G401 (cell line): ENCODE results near the gene MRGPRX2. TPM values are rescaled to one million over a fixed set of nuclear protein-coding genes. Genes with fewer than 3 reads are reported as not detected.

Experiments
- DNase-seq: peaks from one replicate; pipeline ENCODE4 v3.0.0-alpha.2; 2015; ENCODE audit warnings: low spot score
- in situ Hi-C: cut with HindIII; loops from 2 replicates; pipeline ENCODE4 v1.10.0; 2016; ENCODE audit warnings: low sequenced_read_pairs, mixed read lengths
- total RNA-seq: library from RNA; depleted of rRNA; stranded (reverse); fragments of >200 nt; shearing (Covaris generic); gene quantifications from 2 replicates; pipeline ENCODE4 v1.2.3, GENCODE V29; 2014; rRNA removed

Gene MRGPRX2
- not detected in 2 replicates for total RNA-seq

DNA sequence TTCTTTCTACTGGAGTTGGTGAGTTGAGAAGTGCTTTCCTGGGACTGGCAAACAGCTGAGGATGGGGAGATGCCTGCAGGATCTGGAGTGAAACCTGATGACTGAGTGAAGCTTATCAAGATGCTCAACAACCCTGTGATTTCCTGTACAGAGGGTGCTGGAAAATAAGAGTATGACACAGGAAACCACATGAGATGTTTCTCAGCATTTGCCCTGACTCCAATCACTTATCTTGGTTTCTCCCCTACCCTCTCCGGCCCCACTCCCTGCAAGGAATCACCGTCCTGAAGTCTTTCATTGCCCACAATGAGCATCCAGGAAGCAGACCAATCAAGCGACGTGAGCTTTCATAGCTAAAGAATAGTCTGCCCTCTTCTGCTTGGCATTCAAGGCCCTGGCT lies at the start of gene MRGPRX2:
Gene MRGPRX2, minus strand, starts transcription at position 89 of the 400 bp plus-strand sequence. CDS start 4,315 bp downstream, outside the sequence.
- in situ Hi-C loops: no loop called here
- no peak for DNase-seq

DNA sequence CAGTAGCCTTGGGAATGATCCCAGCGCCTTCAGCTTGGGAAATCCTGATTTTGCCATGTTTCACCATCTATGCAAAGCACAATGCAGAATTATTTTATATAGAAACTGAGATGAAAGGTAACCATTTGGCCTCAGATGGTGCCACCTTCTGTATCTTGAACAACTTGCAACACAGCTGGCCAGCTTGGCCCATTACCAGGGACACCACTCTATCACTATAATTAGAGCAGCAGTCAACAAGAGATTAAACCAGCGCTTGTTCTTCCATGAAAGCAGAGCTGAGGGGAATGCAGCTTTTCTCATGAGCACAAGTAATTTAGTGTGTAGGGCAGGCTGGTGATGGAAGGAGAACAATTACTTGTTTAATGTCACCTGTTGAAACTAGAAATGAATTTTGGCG lies 49.8 kb upstream of the MRGPRX2 start:
- DNase-seq: no peak
- in situ Hi-C loops: no loop called here

DNA sequence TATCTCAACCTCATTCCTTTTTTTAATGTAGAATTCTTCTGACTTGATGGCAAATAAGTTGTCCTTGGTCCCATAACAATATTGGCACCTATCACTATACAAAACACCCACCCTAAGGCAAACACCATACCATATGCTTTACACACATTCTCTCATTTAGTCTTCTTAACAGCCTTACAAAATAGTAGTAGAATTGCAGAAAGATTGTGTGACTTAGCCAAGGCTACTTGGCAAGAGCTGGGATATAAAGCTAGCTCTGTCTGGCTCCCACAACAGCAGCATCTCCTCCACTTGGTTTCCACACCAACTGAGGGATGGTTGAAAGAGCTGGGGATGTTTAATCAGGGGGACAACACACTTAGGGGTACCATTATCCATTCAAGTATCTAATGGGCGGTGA lies 46.6 kb upstream of the MRGPRX2 start:
- in situ Hi-C loops: no loop called here
- no peak for DNase-seq

DNA sequence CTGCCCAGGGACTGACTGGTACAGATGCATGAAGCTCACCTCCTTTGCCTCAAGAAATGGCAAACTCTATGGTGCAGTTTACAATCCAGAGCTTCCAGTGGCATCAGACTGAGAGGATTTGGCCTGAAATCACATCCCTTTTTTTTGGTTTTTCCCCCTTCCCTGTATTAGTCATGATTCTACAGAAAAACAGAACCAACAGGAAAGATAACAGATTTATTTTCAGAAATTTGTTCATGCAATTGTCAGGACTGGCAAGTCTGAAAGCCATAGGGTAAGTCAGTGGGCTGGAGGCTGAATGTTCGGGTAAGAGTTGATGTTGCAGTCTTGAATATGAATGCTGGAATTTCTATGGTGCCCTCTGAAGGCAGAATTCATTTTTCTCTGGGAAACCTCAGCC lies 44.5 kb upstream of the MRGPRX2 start:
- no peak for DNase-seq
- in situ Hi-C loops: no loop called here

DNA sequence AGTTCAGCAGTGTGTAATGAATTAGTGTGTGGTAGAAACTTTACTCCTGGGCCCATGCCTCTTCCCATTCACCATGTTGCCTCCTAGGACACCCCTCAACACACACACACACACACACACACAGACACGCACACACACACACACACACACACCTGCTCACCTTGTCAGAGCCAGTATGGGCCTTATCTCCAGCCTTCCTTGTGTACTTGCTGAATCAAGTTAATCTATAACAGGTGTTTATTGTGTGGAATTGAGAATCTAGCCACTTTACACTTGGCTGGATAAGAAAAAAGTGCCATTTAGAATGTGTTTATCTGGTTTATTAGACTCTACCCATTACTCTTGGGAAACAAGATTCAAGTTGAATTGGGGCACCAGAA lies 42.0 kb upstream of the MRGPRX2 start:
- in situ Hi-C loops: no loop called here
- DNase-seq: no peak

DNA sequence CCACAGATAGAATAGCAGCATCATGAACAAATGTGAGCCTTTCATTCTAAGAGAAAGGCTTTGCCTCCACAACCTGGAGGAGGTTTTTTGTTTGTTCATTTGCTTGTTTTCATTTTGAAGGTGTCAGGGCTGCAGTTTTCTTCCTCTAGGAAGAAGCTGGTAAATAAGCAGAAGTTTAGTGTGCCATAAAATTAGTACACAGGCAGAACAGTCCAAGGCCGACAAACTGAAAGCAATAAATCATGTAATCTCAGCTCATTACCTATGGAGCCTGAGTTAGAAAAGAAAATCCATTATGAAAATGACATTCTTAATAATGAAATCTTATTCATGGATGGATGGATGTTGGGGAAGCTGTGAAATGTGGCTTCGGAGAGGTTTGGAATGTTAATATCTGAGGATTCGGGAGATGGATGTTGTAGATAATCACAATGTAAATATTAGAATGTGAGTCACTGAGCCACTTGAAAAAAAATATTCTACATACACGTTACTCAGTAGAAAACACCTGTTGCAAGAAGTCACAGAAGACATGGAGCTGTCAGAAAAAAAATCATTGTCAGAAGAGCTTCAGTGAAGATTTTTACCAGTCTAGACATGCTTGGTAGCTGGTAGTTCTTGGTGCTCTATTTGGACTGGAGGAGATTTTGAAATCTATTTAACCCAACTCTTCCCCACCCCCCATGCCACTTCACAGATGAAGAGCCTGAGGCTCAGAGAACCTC lies 41.4 kb upstream of the MRGPRX2 start:
- no peak for DNase-seq
- in situ Hi-C loops: no loop called here

DNA sequence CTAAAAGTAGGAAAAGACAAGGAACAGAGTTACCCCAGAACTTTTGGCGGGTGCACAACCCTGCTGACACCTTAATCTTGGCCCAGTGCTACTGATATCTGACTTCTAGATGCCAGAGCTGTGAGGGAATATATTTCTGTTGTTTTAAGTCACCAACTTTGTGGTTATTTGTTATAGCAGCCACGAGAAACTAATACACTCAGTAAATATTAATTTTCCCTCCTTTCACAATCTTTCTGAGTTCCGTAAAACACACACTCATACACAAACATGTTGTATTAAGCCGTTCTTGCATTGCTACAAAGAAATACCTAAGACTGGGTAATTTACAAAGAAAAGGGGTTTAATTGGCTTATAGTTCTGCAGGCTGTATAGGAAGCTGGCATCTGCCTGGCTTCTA lies 40.4 kb upstream of the MRGPRX2 start:
- in situ Hi-C loops: no loop called here
- DNase-seq: no peak

DNA sequence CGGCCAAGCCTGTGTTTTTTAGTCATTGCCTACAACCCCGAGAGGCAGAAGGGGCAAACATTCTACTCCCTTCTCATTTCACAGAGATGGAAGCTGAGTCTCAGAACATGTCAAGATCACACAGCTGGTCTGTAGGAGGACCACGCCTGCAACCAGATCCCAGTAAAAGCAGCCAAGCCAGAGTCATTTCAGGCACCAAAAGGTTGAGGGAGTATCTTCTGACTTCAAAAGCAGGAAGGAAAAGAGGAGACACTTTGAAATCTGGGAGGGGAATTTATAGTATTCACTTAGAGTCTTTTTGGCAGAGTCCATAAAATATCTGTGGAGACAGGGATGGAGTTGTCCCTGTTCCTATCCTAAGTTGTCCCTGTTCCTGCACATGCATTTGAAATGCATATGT lies 38.6 kb upstream of the MRGPRX2 start:
- in situ Hi-C loops: no loop called here
- DNase-seq: no peak

DNA sequence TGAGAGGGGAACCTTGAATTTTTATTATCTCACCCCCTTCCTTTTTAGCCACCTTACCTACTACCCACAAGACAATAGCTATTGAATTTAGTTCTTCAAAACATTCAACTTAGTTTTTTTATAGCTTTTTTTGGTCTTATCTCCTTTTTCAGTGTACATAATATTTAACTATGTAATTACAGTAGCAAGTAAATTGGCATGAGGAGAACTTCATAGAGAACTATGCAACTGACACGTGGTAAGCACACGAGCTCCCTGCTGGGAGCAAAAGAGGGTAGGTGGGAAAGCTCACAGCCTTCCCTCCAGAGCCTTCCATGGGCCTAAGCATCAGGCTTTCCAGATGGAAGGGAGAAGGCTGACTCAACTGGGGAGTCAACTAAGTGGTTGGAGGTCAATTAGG lies 34.3 kb upstream of the MRGPRX2 start:
- no peak for DNase-seq
- in situ Hi-C loops: no loop called here

DNA sequence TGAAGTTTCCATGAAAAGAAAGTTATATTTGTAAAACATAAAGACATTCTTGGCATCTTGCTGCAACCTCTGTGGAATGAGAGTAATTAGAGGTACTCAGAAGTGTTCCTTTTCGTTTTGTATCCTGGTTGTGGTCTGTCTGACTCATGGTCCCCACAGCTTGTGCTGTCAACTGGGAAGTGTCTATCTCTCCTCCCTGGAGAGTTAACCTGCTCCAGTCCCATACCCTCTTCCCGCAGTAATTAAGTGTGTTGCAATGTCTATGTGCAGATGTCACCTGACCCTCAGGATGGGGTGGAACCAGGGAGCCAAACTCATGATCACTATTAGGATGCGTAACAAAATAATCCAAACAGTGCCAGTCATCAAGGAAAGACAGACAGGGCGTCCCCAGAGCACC lies 33.5 kb upstream of the MRGPRX2 start:
- DNase-seq: no peak
- in situ Hi-C loops: no loop called here

DNA sequence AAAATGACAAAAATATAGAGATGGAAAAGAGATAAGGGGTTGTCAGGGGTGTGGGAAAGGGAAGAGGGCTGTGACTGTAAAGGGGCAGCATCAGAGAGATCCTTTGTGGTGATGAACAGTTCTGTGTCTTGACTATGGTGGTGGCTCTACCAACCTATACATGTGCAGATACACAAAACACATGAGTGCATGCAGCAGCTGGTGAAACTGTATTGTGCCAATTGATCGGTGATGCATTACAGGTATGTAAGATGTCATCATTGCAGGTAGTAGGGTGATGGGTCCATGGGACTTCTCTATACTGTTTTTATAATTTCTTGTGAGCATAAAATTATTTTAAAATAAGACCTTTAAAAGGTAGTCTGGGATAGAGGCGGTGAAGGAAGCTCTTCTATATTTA lies 32.3 kb upstream of the MRGPRX2 start:
- in situ Hi-C loops: no loop called here
- no peak for DNase-seq

DNA sequence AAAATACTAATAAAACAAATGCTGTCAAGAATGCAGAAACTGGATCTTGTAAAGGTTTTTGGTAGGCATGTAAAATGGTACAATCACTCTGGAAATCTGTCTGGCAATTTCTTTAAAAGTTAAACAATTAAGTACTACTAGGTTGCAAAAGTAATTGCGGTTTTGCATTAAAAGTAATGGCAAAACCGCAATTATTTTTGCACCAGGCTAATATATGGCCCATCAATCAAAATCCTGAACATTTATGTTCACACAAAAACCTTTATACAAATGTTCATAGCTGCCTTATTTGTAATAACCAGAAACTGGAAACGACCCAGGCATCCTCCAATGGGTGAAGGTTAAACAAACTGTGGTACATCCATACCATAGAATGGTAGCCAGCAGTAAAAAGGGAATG lies 31.8 kb upstream of the MRGPRX2 start:
- in situ Hi-C loops: no loop called here

DNA sequence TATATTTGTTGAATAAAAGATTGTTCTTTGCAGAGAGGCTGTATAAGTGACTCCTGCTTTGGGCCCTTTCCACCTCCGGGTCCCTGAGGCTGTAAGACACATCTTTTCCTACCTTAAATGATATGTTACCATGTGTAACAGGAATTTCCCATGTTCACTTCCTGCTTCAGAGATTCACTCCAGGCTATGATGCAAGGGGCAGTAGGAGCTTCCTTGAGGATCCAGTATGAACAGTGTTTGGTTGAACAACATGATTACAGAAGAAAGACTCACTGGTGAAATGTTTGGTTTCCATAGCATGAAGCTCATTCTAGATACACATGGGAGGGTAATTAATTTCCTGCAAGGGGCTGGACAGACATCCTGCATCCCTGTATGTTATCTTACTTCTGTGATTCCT lies 30.8 kb upstream of the MRGPRX2 start:
- in situ Hi-C loops: no loop called here
- no peak for DNase-seq

More for the DNA sequence above, 31.8 kb upstream of the MRGPRX2 start:
- no peak for DNase-seq

DNA sequence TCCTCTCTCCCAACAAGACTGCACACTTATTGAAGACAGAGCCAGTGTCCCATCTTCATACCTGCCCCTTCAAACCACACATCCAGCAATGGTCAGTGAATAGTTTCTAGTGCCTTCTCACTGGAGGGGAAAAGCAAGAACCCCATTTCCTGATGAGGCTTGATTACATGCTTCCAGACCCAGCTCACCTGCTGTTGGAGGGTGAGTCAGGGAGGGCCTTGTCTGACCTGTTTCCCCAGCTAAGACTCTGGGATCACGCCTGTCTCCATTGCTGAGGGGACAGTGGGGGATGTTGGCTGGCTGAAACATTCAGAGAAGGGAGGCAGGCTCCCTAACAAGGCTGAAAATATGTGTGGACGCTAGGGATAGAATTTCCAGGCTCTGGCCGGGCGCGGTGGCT lies 28.9 kb upstream of the MRGPRX2 start:
- DNase-seq: no peak
- in situ Hi-C loops: no loop called here

DNA sequence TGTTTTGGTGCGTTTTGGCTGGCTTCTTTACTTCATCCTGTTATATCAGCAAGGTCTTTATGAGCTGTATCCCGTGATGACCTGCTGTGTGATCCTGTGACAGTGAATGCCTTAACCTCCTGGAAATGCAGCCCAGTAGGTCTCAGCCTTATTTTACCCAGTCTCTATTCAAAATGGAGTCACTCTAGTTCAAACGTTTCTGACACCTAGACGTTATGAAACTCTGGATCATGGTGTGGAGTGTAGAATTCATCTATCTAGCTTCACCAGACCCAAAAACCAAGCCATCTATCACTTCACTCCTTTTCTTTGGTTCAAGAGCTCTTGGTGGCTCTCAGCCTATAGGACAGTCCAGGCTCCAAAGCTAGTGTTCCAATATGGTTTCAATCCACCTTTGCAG lies 28.3 kb upstream of the MRGPRX2 start:
- in situ Hi-C loops: no loop called here
- DNase-seq: no peak

DNA sequence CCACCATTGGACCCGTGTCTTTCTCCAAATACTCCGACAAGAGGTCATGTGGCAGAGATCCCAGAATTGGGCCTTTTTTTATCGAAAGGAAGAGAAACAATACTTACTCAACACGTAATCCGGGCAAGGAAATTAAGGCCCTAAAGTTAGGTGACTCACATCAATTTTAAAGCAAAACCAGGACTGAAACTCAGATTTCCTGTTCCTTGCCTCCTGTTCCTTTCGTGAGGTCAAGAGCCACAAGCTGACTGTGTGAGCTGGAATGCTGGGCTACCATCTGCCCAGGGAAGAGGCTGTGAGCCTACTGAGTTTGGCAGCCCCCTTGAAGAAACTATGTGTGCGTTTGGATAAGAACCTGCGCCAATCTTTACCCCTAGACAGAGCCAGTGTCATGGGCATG lies 27.1 kb upstream of the MRGPRX2 start:
- in situ Hi-C loops: no loop called here
- no peak for DNase-seq

DNA sequence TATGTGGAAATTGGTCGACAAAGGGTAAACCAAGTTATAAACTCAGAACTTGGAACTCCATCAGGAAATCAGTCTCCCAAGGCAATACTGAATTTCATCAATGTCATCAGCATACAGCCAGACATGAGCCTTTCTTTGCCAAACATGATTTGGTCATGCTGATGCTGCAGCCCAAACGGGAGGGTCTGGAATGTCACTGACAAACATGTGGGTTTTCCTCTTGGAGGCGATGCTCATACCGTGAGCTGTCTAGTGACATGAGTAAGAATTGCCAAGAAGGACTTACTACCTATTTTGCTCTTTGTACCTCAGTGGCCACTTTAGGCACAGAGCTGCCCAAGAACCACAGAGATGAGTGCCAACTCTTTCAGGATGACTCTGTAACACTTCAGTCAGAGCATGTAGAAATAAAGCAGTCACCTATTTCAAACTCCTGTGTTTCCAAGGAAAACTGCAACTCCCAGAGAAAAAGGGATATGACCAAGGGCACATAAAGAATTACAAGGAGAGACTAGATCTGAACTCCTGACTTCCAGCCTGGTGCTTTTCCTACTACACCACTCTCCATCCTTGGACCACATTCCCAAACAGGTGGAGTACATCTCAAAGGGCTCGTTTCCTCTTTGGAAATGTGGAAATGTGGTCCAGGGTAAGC lies 24.3 kb upstream of the MRGPRX2 start:
- no peak for DNase-seq
- in situ Hi-C loops: no loop called here

DNA sequence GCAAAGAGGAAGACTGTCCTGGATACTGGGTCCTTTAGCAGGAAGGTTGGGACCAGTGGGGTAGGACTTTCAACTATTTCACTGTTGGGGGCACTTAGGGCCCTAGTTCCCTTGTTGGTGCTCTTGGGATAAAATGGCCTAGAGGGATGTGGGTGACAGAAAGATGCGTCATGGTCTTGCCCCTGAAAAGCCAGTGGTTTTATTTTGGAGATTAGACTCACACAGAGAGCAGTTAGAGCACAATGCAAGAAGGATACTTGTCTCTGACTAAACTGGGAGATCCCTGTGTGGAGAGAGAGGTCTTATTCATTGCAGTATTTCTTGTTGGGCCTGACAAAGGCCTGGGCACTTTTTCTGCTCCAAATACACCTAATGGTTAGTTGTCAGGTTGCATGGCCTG lies 22.6 kb upstream of the MRGPRX2 start:
- DNase-seq: no peak
- in situ Hi-C loops: no loop called here

DNA sequence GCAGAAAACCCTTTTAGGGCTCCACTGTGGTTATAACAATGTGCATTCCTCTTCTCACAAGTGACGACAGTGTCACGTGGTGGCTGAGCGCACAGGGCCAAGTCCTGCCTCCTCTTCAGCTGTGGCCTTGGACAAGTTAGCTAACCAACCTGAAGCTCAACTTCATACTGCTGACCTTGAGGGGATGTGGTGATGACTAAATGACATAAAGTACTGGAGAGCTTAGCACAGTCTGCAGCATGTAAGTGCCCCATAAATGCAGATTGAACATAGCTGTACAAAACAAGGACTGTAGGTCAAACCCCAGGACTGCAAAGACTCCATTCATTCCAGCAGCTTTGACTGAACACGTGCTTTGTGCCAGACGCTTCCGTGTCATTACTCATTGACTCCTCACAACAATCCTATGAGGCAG lies 20.1 kb upstream of the MRGPRX2 start:
- no peak for DNase-seq
- in situ Hi-C loops: no loop called here

DNA sequence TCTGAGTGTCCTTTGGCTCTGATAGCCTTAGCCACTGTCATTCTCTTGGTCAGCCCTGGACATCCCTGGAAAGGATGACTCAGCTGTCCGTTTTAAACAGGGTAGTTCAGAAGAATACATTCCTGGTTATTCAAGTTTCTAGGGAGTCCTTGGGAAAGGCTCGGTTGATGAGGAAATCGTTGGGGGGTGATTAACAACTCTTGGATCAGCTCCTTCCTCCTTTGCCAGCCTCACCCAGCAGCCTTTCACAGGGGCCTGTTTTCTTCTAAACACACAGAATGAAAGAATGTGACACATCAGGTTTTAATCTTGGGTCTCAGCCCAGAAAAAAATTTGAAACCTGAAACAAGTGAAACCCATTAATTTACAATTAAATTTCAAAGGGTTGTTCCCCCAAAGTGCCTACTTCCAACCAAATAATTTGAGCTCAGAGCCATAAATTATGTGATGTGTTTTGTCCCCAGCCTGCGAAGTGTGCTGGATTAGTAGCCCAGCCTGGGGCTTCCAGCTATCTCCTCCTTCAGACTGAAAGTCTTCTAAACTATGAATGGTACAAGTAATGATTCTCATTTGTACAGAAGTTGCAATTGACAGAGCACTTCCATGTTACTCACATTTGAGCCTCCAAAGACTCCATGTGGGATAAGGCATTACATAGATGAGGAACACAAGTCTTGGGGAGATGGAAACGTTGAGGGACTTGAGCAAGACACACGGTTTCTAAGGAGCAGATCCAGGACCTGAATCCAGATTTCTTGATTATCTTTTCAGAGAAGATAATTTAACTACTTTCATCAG lies 19.3 kb upstream of the MRGPRX2 start:
- DNase-seq: no peak
- in situ Hi-C loops: no loop called here
